T-cell (primary cell): ENCODE results near the gene CYSTM1. TPM values are rescaled to one million over a fixed set of nuclear protein-coding genes. Genes with fewer than 3 reads are reported as not detected.

Experiments
- ATAC-seq, 4 experiments: fragments of 200-7000 bp in 3 of 4; fragments of 150-1000 bp in 1 of 4; cut with Tn5 transposase; replicated peaks in 1 of 4; 1 replicate in 3 of 4; 2 replicates in 1 of 4; pipeline ENCODE4 v1.10.0; 2021; ENCODE audit warnings: moderate library complexity in 3 of 4, mild to moderate bottlenecking in 2 of 4, moderate number of reproducible peaks in 1 of 4
- CTCF ChIA-PET, 2 donors: fragments of 300-600 bp; sonication (Branson Sonifier 250); formaldehyde crosslinking; loops; one replicate each; lab custom pipeline; 2022; ENCODE audit warnings: antibody characterized with exemption in 2 of 2; lab: Charles Lee
- POLR2A ChIA-PET, 2 donors: fragments of 300-600 bp; sonication (Branson Sonifier 250); formaldehyde crosslinking; loops; one replicate each; lab custom pipeline; 2022; ENCODE audit warnings: antibody characterized with exemption in 2 of 2; lab: Charles Lee
- DNase-seq, 35 experiments: peaks; one replicate each; pipeline versions ENCODE4 v3.0.0 to v3.0.0-alpha.2; 2013 to 2023
- H3K27ac ChIP-seq: one replicate; pipeline ENCODE4 v1.5.1; 2013; ENCODE audit warnings: low read length
- H3K27me3 ChIP-seq, 2 experiments: replicated peaks in 1 of 2; 1 replicate in 1 of 2; 2 replicates in 1 of 2; pipeline versions ENCODE4 v1.6.1 to v1.7.0; 2013; ENCODE audit warnings: low read length in 1 of 2, mixed read lengths in 1 of 2; ENCODE audit not compliant: control insufficient read depth in 2 of 2, insufficient read depth in 2 of 2; ENCODE audit errors: extremely low read depth in 1 of 2
- H3K36me3 ChIP-seq, 2 donors: 1 replicate in 1 of 2; 2 replicates in 1 of 2; pipeline versions ENCODE4 v1.6.1 to v1.7.0; 2013; ENCODE audit warnings: low read length in 1 of 2; ENCODE audit not compliant: control insufficient read depth in 2 of 2, insufficient read depth in 1 of 2; ENCODE audit errors: extremely low read depth in 1 of 2
- H3K4me1 ChIP-seq, 2 experiments: 1 replicate in 1 of 2; 2 replicates in 1 of 2; pipeline versions ENCODE4 v1.6.1 to v1.7.0; 2013; ENCODE audit warnings: low read length in 2 of 2, mixed read lengths in 1 of 2; ENCODE audit not compliant: insufficient read depth in 2 of 2, control insufficient read depth in 1 of 2; ENCODE audit errors: extremely low read depth in 1 of 2
- H3K4me3 ChIP-seq, 2 donors: 1 replicate in 1 of 2; 2 replicates in 1 of 2; pipeline versions ENCODE4 v1.5.1 to v1.7.0; 2013; ENCODE audit warnings: mild to moderate bottlenecking in 2 of 2, low read length in 1 of 2, moderate library complexity in 1 of 2; ENCODE audit not compliant: control insufficient read depth in 1 of 2; ENCODE audit errors: extremely low read depth in 1 of 2
- H3K9me3 ChIP-seq: 2 replicates; pipeline ENCODE4 v1.7.0; 2013
- H3K27ac Mint-ChIP-seq, 2 donors: one replicate each; pipeline ENCODE4 v1.8.0; 2020 to 2021; ENCODE audit warnings: mild to moderate bottlenecking in 2 of 2, mixed read lengths in 2 of 2
- H3K27me3 Mint-ChIP-seq, 2 donors: one replicate each; pipeline ENCODE4 v1.8.0; 2021 to 2022; ENCODE audit warnings: mixed read lengths in 2 of 2
- H3K36me3 Mint-ChIP-seq: one replicate; pipeline ENCODE4 v1.8.0; 2021; ENCODE audit warnings: mixed read lengths
- H3K4me1 Mint-ChIP-seq, 3 donors: one replicate each; pipeline ENCODE4 v1.8.0; 2020 to 2022; ENCODE audit warnings: mixed read lengths in 3 of 3, mild to moderate bottlenecking in 1 of 3
- H3K4me3 Mint-ChIP-seq, 3 donors: one replicate each; pipeline ENCODE4 v1.8.0; 2020 to 2022; ENCODE audit warnings: mild to moderate bottlenecking in 3 of 3, mixed read lengths in 3 of 3, moderate library complexity in 3 of 3
- H3K9me3 Mint-ChIP-seq, 3 donors: one replicate each; pipeline ENCODE4 v1.8.0; 2020 to 2022; ENCODE audit warnings: mixed read lengths in 3 of 3
- WGBS: methylation state at CpG from one replicate; pipeline ENCODE4 v1.1.5; 2013; ENCODE audit warnings: missing lambda C conversion rate; ENCODE audit not compliant: insufficient coverage; 5-methylcytosine and 5-hydroxymethylcytosine counted together
- total RNA-seq, 35 experiments: library from RNA in 6 of 35; stranded (reverse) in 6 of 35; fragments of 120-200 nt in 1 of 35; gene quantifications; one replicate each; pipeline versions ENCODE4 v1.2.1 to v1.2.4 and lab custom pipeline; 2013 to 2026

The CYSTM1 gene
- total RNA-seq, 5 donors from 2014 or later (not counting 1 experiment from before 2014, with no cell fraction given) = 1.9 to 6.0 (median 5.0) TPM

GRCh38 chr5:140273401-140273877 lies 98.5 kb downstream of the CYSTM1 start:
- Histone ChIP-seq H3K36me3 (peaks cover 2 to 4% of the 10 kb centered on the region in 2 donors), H3K4me1 (peaks cover 0 to 5% of the 10 kb centered on the region in 2 experiments), H3K4me3 (no peak overlapping the region), H3K27me3 (no peaks in the 10 kb centered on the region), H3K27ac (no peak overlapping the region), H3K9me3 (no peaks in the 10 kb centered on the region)
- DNase-seq (peak in 1 of 35 experiments; percentile 21), ATAC-seq (peak in 1 of 4 experiments; percentile 43)
- Mint-ChIP-seq H3K9me3 (no peaks in the 10 kb centered on the region), H3K27me3 (no peaks in the 10 kb centered on the region), H3K4me1 (peaks cover 3 to 28% (median 19%) of the 10 kb centered on the region in 3 donors), H3K27ac (no peak overlapping the region), H3K36me3 (peaks cover 35% of the 10 kb centered on the region), H3K4me3 (no peak overlapping the region)
- ChIA-PET POLR2A (interaction anchor here in 1 of 2 donors (0.7 kb wide), 1 partner anchor 11 kb away, joined by 3 read pairs; no protein-coding TSS in a partner anchor), CTCF (interaction anchor here in 1 of 2 donors (0.5 kb wide), 1 partner anchor 29 kb away, joined by 3 read pairs; no protein-coding TSS in a partner anchor)
- 80% methylated on average over 2 of the region's 6 CpGs for WGBS

DNA sequence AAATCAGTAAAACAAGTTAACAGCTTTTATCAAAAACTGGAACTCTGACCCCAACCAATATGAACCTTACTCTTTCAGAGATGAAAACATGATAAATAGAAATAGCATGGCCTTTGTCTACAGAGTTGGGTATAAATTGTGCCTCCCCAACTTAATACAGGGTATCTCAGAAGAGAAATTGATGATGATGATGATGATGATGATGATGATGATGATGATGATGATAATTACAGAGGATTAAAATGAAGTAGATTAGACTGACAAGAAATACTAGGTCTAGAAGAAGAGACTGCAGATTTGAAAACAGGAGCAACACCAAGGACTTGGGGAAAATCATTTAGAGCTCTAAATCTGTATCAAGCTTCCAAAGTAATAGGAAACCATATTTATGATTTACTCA lies 100.8 kb downstream of the CYSTM1 start:
- Histone ChIP-seq H3K36me3 (peaks cover 2 to 8% of the 10 kb centered on the region in 2 donors), H3K27me3 (no peaks in the 10 kb centered on the region), H3K4me1 (peaks cover 0 to 5% of the 10 kb centered on the region in 2 experiments), H3K9me3 (no peaks in the 10 kb centered on the region), H3K27ac (no peak overlapping the region), H3K4me3 (no peak overlapping the region)
- Mint-ChIP-seq H3K36me3 (peaks cover 32% of the 10 kb centered on the region), H3K27ac (no peak overlapping the region), H3K4me1 (peaks cover 3 to 28% (median 13%) of the 10 kb centered on the region in 3 donors), H3K4me3 (no peak overlapping the region), H3K9me3 (no peaks in the 10 kb centered on the region), H3K27me3 (no peaks in the 10 kb centered on the region)
- DNase-seq (no peak), ATAC-seq (no peak)
- CTCF ChIA-PET = no interaction called here
- POLR2A ChIA-PET = interaction anchor here in 1 of 2 donors (0.7 kb wide), 1 partner anchor 9 kb away, joined by 4 read pairs; no protein-coding TSS in a partner anchor

DNA sequence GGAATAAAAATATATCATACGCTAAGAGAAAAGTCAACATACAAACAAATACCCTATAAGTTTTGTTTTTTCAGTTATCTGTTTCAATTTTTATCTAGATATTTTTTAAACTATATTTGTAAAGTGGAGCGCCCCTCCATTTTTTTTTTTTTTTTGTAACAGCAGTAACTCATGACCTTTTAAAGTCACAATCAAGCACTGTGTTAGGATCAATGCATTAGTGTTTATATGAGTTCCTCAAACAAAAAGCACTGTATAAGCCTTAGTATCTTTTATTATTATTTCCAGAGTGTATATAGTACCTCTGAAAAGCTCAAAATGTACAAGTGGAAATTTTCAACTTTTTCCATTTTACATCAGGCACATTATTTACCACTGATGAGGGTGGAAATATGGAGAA lies 107.3 kb downstream of the CYSTM1 start:
- H3K4me3 ChIP-seq = no peak overlapping the region
- no peak overlapping the region for H3K27ac Mint-ChIP-seq
- CTCF ChIA-PET = no interaction called here
- peaks cover 14 to 25% (median 21%) of the 10 kb centered on the region in 3 donors for H3K4me1 Mint-ChIP-seq
- no peaks in the 10 kb centered on the region for H3K9me3 Mint-ChIP-seq
- no peaks in the 10 kb centered on the region for H3K27me3 ChIP-seq
- H3K36me3 Mint-ChIP-seq = peaks cover 10% of the 10 kb centered on the region
- H3K4me3 Mint-ChIP-seq = no peak overlapping the region
- ATAC-seq (no peak), DNase-seq (no peak)
- POLR2A ChIA-PET = no interaction called here
- no peaks in the 10 kb centered on the region for H3K4me1 ChIP-seq
- no peak overlapping the region for H3K27ac ChIP-seq
- no peaks in the 10 kb centered on the region for H3K27me3 Mint-ChIP-seq
- no peaks in the 10 kb centered on the region for H3K9me3 ChIP-seq
- WGBS = no CpG with 5 or more reads among the region's 2 CpGs
- H3K36me3 ChIP-seq = peaks cover 0 to 4% of the 10 kb centered on the region in 2 donors

DNA sequence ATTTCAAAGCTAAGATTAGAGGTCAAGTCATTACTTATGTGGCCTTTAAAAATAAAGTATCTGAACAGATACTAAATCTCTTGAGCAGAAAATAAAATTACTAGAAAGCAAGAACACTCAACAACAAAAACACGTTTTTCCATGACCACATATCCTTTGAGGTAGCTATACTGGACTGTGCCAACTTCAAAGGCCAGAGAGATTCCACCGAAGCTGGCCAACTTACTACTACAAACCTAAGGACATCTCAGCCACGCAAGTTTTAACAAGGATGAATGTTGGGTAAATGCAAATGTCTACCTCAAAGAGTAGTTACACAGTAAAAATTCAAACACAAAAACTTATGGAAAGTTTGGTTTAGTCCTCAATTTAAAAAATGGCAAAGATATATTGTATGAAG lies 109.0 kb downstream of the CYSTM1 start:
- Histone ChIP-seq H3K4me3 (no peak overlapping the region), H3K27me3 (no peaks in the 10 kb centered on the region), H3K9me3 (no peaks in the 10 kb centered on the region), H3K4me1 (no peaks in the 10 kb centered on the region), H3K36me3 (peaks cover 0 to 4% of the 10 kb centered on the region in 2 donors), H3K27ac (no peak overlapping the region)
- Mint-ChIP-seq H3K9me3 (no peaks in the 10 kb centered on the region), H3K27ac (no peak overlapping the region), H3K36me3 (peaks cover 2% of the 10 kb centered on the region), H3K4me1 (peaks cover 17 to 30% (median 26%) of the 10 kb centered on the region in 3 donors), H3K27me3 (no peaks in the 10 kb centered on the region), H3K4me3 (no peak overlapping the region)
- ChIA-PET POLR2A (no interaction called here), CTCF (no interaction called here)
- WGBS = 100% methylated on average over 1 of the region's 3 CpGs
- DNase-seq (no peak), ATAC-seq (no peak)

- Histone ChIP-seq H3K4me1 (no peaks in the 10 kb centered on the region), H3K27ac (no peak overlapping the region), H3K9me3 (no peaks in the 10 kb centered on the region), H3K4me3 (no peak overlapping the region), H3K36me3 (no peaks in the 10 kb centered on the region), H3K27me3 (no peaks in the 10 kb centered on the region)
- no peaks in the 10 kb centered on the region for H3K9me3 Mint-ChIP-seq
- H3K27me3 Mint-ChIP-seq = no peaks in the 10 kb centered on the region
- peaks cover 27 to 53% (median 42%) of the 10 kb centered on the region in 3 donors for H3K4me1 Mint-ChIP-seq
- POLR2A ChIA-PET = no interaction called here
- DNase-seq (no peak), ATAC-seq (no peak)
- CTCF ChIA-PET = no interaction called here
- no peak overlapping the region for H3K4me3 Mint-ChIP-seq
- H3K36me3 Mint-ChIP-seq = peaks cover 13% of the 10 kb centered on the region
- H3K27ac Mint-ChIP-seq = no peak overlapping the region
- 100% methylated on average over 2 of the region's 5 CpGs for WGBS
Measured at GRCh38 chr5:140286424-140286823, 111.4 kb downstream of the CYSTM1 start.

DNA sequence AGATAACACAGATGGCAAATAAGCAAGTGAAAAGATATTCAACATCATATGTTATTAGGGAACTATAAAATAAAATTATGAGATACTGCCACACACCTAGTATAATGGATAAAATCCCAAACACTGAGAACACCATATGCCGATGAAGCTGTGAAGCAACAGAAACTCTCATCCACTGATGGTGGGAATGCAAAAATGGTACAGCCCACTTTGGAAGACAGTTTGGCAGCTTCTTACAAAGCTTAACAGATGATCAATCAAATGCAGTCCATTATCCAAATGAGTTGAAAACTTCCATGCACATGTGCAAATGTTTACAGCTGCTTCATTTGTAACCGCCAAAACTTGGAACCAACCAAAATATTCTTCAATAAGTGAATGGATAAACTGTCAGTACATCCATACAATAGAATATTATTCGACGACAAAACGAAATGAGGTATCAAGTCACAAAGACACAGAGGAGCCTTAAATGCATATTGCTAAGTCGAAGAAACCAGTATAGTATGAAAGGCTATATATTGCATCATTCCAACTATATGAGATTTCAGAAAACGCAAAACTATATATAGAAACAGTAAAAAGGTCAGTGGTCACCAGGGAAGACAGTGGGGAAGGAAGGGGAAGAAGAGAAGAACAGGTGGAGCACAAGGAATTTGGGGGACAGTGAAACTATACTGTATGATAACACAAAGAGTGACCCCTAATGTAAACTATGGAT lies 113.0 kb downstream of the CYSTM1 start:
- 100% methylated on average over 1 of the region's 7 CpGs for WGBS
- no peak overlapping the region for H3K27ac Mint-ChIP-seq
- H3K36me3 Mint-ChIP-seq = peaks cover 16% of the 10 kb centered on the region
- no peaks in the 10 kb centered on the region for H3K27me3 ChIP-seq
- no peaks in the 10 kb centered on the region for H3K9me3 Mint-ChIP-seq
- peaks cover 0 to 3% of the 10 kb centered on the region in 2 experiments for H3K4me1 ChIP-seq
- H3K4me1 Mint-ChIP-seq = peaks cover 34 to 60% (median 48%) of the 10 kb centered on the region in 3 donors
- ChIA-PET POLR2A (no interaction called here), CTCF (interaction anchor here in 1 of 2 donors (0.9 kb wide), 1 partner anchor 44 kb away, joined by 3 read pairs; no protein-coding TSS in a partner anchor)
- peaks cover 0 to 2% of the 10 kb centered on the region in 2 donors for H3K36me3 ChIP-seq
- H3K4me3 ChIP-seq = no peak overlapping the region
- no peak overlapping the region for H3K4me3 Mint-ChIP-seq
- no peaks in the 10 kb centered on the region for H3K27me3 Mint-ChIP-seq
- DNase-seq (no peak), ATAC-seq (no peak)
- no peaks in the 10 kb centered on the region for H3K9me3 ChIP-seq
- H3K27ac ChIP-seq = no peak overlapping the region
